A673 (cell line): Measurements from ENCODE around the gene A3GALT2. TPM values are rescaled to one million over a fixed set of nuclear protein-coding genes. Genes with fewer than 3 reads are reported as not detected.

Experiments used
- BruUV-seq: library from RNA; stranded (reverse); fragments of 400-500 nt; replicated peaks from 2 replicates; lab custom pipeline; 2021; lab: Mats Ljungman, UMichigan
- CTCF ChIA-PET: fragments of 300-600 bp; sonication (Branson Sonifier 250); formaldehyde crosslinking; loops from one replicate; lab custom pipeline; 2022; ENCODE audit warnings: antibody characterized with exemption; lab: Charles Lee
- POLR2A ChIA-PET: fragments of 300-600 bp; sonication (Branson Sonifier 250); formaldehyde crosslinking; loops from one replicate; lab custom pipeline; 2022; ENCODE audit warnings: antibody characterized with exemption; ENCODE audit not compliant: low non-redundant PET; lab: Charles Lee
- DNase-seq: peaks from one replicate; pipeline ENCODE4 v3.0.0-alpha.2; 2015; ENCODE audit warnings: low spot score
- H3K27ac ChIP-seq: fragments of 200-600 bp; sonication (generic); 2 replicates; pipeline ENCODE4 v1.5.1; 2016; ENCODE audit warnings: mixed run types, low read depth, mild to moderate bottlenecking, mixed read lengths, antibody characterized with exemption, low read length; ENCODE audit not compliant: poor library complexity, severe bottlenecking
- H3K27me3 ChIP-seq: fragments of 200-600 bp; sonication (generic); replicated peaks from 2 replicates; pipeline ENCODE4 v1.6.1; 2017; ENCODE audit warnings: mixed run types, low read depth, mild to moderate bottlenecking, mixed read lengths, antibody characterized with exemption, low read length; ENCODE audit not compliant: insufficient read depth, poor library complexity
- H3K36me3 ChIP-seq: fragments of 200-600 bp; sonication (generic); 2 replicates; pipeline ENCODE4 v1.6.1; 2016; ENCODE audit warnings: mixed run types, mild to moderate bottlenecking, mixed read lengths, antibody characterized with exemption, low read length; ENCODE audit not compliant: insufficient read depth, poor library complexity, severe bottlenecking
- H3K4me1 ChIP-seq: fragments of 200-600 bp; sonication (generic); 2 replicates; pipeline ENCODE4 v1.6.1; 2017; ENCODE audit warnings: mixed run types, mild to moderate bottlenecking, mixed read lengths, antibody characterized with exemption, low read length; ENCODE audit not compliant: insufficient read depth, poor library complexity, severe bottlenecking
- H3K4me3 ChIP-seq: fragments of 200-600 bp; sonication (generic); 2 replicates; pipeline ENCODE4 v1.5.1; 2016; ENCODE audit warnings: low read depth, mixed run types, mild to moderate bottlenecking, mixed read lengths, low read length; ENCODE audit not compliant: poor library complexity, severe bottlenecking
- H3K9me3 ChIP-seq: fragments of 200-600 bp; sonication (generic); 2 replicates; pipeline ENCODE4 v1.6.1; 2016; ENCODE audit warnings: mixed run types, low read depth, mild to moderate bottlenecking, mixed read lengths, antibody characterized with exemption, low read length; ENCODE audit not compliant: poor library complexity, severe bottlenecking
- CTCF ChIP-seq: fragments of 300-800, 200-600 bp; sonication (generic); conservative IDR thresholded peaks from 2 replicates; pipeline ENCODE4 v1.5.1; 2017; ENCODE audit warnings: low read depth, mild to moderate bottlenecking, antibody characterized with exemption, low read length, moderate library complexity, mixed read lengths
- EZH2 ChIP-seq: fragments of 200-600 bp; sonication (generic); IDR thresholded peaks from 2 replicates; pipeline ENCODE4 v1.6.1; 2017; ENCODE audit warnings: borderline replicate concordance, low read depth, mild to moderate bottlenecking, mixed read lengths, antibody characterized with exemption, low read length; ENCODE audit not compliant: poor library complexity, severe bottlenecking
- intact Hi-C: fragments of 100-400 bp; cut with micrococcal nuclease; formaldehyde crosslinking; loops from one replicate; pipeline ENCODE4 v1.10.0; 2022; ENCODE audit not compliant: unreplicated experiment
- total RNA-seq: library from RNA; stranded (reverse); gene quantifications from 2 replicates; pipeline ENCODE4 v1.2.3, GENCODE V29; 2021

A3GALT2 gene
- total RNA-seq, 1 experiment from 2014 or later: 0.39 TPM

GRCh38 chr1:33286451-33287185 lies 34.3 kb downstream of the A3GALT2 start:
- intact Hi-C loops: no loop called here
- Histone ChIP-seq H3K4me1 (peaks cover 11% of the 10 kb centered on the region), H3K27ac (no peak overlapping the region), H3K4me3 (no peak overlapping the region), H3K27me3 (no peaks in the 10 kb centered on the region), H3K36me3 (peaks cover 16% of the 10 kb centered on the region), H3K9me3 (no peaks in the 10 kb centered on the region)
- POLR2A ChIA-PET: no interaction called here
- CTCF ChIA-PET: no interaction called here
- BruUV-seq: no TSS peak
- TF ChIP-seq EZH2 (no peak), CTCF (no peak)
- no peak for DNase-seq

- no peak overlapping the region for H3K4me3 ChIP-seq
- POLR2A ChIA-PET: no interaction called here
Observed at GRCh38 chr1:33284049-33284448, 36.8 kb downstream of the A3GALT2 start.

GRCh38 chr1:33282791-33283190 lies 38.1 kb downstream of the A3GALT2 start:
- DNase-seq: no peak
- Histone ChIP-seq H3K4me1 (peaks cover 11% of the 10 kb centered on the region), H3K27me3 (no peaks in the 10 kb centered on the region), H3K36me3 (peaks cover 27% of the 10 kb centered on the region), H3K9me3 (no peaks in the 10 kb centered on the region), H3K4me3 (no peak overlapping the region), H3K27ac (no peak overlapping the region)
- intact Hi-C loops: no loop called here
- ChIA-PET CTCF (no interaction called here), POLR2A (no interaction called here)
- TF ChIP-seq EZH2: no peak
- no TSS peak for BruUV-seq

More at GRCh38 chr1:33284049-33284448, 36.8 kb downstream of the A3GALT2 start:
- no peak for DNase-seq
- intact Hi-C loops: no loop called here
- no TSS peak for BruUV-seq
- TF ChIP-seq EZH2: no peak
- no peak for TF ChIP-seq CTCF
- peaks cover 28% of the 10 kb centered on the region for H3K36me3 ChIP-seq
- no peak overlapping the region for H3K27ac ChIP-seq
- CTCF ChIA-PET: no interaction called here
- H3K4me1 ChIP-seq: peaks cover 11% of the 10 kb centered on the region
- no peaks in the 10 kb centered on the region for H3K9me3 ChIP-seq
- H3K27me3 ChIP-seq: no peaks in the 10 kb centered on the region
